Uterus (tissue), 4 donors: ENCODE results near the gene SHQ1. TPM values are rescaled to one million over a fixed set of nuclear protein-coding genes. Genes with fewer than 3 reads are reported as not detected.

Experiments used
- DNase-seq, 2 donors: peaks; one replicate each; pipeline ENCODE4 v3.0.0-alpha.2; 2019 to 2020
- H3K27ac ChIP-seq, 2 donors: fragments of 200-600 bp; sonication (generic); 1 replicate in 1 of 2; 2 replicates in 1 of 2; pipeline ENCODE4 v1.5.1; 2016 to 2018
- H3K27me3 ChIP-seq, 2 donors: fragments of 200-600 bp; sonication (generic); one replicate each; pipeline ENCODE4 v1.5.1; 2018 to 2019; ENCODE audit warnings: control low read depth in 1 of 2
- H3K36me3 ChIP-seq, 2 donors: fragments of 200-600 bp; sonication (generic); one replicate each; pipeline ENCODE4 v1.5.1; 2019; ENCODE audit warnings: control low read depth in 1 of 2
- H3K4me1 ChIP-seq, 2 donors: fragments of 200-600 bp; sonication (generic); one replicate each; pipeline ENCODE4 v1.5.1; 2018 to 2019; ENCODE audit warnings: control low read depth in 1 of 2
- H3K4me3 ChIP-seq, 2 donors: fragments of 200-600 bp; sonication (generic); 1 replicate in 1 of 2; 2 replicates in 1 of 2; pipeline ENCODE4 v1.5.1; 2018 to 2019; ENCODE audit warnings: mild to moderate bottlenecking in 1 of 2
- H3K9me3 ChIP-seq, 2 donors: fragments of 200-600 bp; sonication (generic); one replicate each; pipeline ENCODE4 v1.5.1; 2019; ENCODE audit warnings: control low read depth in 1 of 2
- CTCF ChIP-seq, 4 experiments: fragments of 200-600 bp in 2 of 4; fragments of 450-650 bp in 2 of 4; sonication (generic) in 2 of 4; IDR thresholded peaks; one replicate each; pipeline ENCODE4 v1.5.1; 2016 to 2019; ENCODE audit warnings: antibody characterized with exemption in 4 of 4, mild to moderate bottlenecking in 2 of 4, moderate library complexity in 1 of 4
- POLR2A ChIP-seq, 2 donors: fragments of 450-650 bp; IDR thresholded peaks; one replicate each; pipeline ENCODE4 v1.6.1; 2016; ENCODE audit warnings: antibody characterized with exemption in 2 of 2, mild to moderate bottlenecking in 1 of 2, moderate library complexity in 1 of 2
- intact Hi-C: fragments of 100-400 bp; cut with DNase I; formaldehyde crosslinking; loops from one replicate; pipeline ENCODE4 v1.15.1; 2023; ENCODE audit warnings: low total_unique reads
- total RNA-seq, 4 donors: library from RNA; depleted of rRNA in 3 of 4; stranded (reverse); fragments of >200 nt in 3 of 4; gene quantifications; one replicate each; pipeline versions ENCODE4 v1.1.0 to v1.2.4, GENCODE V29; 2014 to 2023
- donor health status: DM: yes; HTN: yes; CAD: no.

The SHQ1 gene
- total RNA-seq, 4 donors from 2014 or later = 8.2 to 30.9 (median 19.2) TPM

GRCh38 chr3:72889310-72890165 is 41.3 kb upstream of the SHQ1 start:
- H3K4me3 ChIP-seq = peak overlapping the region in 1 of 2 donors; percentile 57
- TF ChIP-seq CTCF (IDR thresholded peaks at IDR 0.05) = no peak
- TF ChIP-seq POLR2A (IDR thresholded peaks at IDR 0.05) = no peak
- H3K4me1 ChIP-seq = peaks cover 0 to 4% of the 10 kb centered on the region in 2 donors
- H3K9me3 ChIP-seq = no peaks in the 10 kb centered on the region
- H3K36me3 ChIP-seq = no peaks in the 10 kb centered on the region
- intact Hi-C loops = no loop called here
- DNase-seq = no peak
- H3K27me3 ChIP-seq = no peaks in the 10 kb centered on the region
- H3K27ac ChIP-seq = peak overlapping the region; percentile 92

- peak; percentile 43 to 48 for DNase-seq
- Histone ChIP-seq H3K36me3 (no peaks in the 10 kb centered on the region), H3K27me3 (no peaks in the 10 kb centered on the region), H3K27ac (peak overlapping the region; percentile 92), H3K4me1 (peaks cover 0 to 4% of the 10 kb centered on the region in 2 donors), H3K9me3 (no peaks in the 10 kb centered on the region), H3K4me3 (peak overlapping the region; percentile 35 to 57)
- TF ChIP-seq CTCF (IDR thresholded peaks at IDR 0.05) (no peak), POLR2A (IDR thresholded peaks at IDR 0.05) (no peak)
- intact Hi-C loops = no loop called here
Measured at GRCh38 chr3:72888546-72889309, 40.5 kb upstream of the SHQ1 start.

GRCh38 chr3:72887705-72888545 is 39.7 kb upstream of the SHQ1 start, which contains the start of gene GXYLT2:
GXYLT2 (plus strand) TSS chr3:72888046; CDS start chr3:72888234, 188 bp downstream.
- H3K4me1 ChIP-seq = peaks cover 0 to 4% of the 10 kb centered on the region in 2 donors
- no peaks in the 10 kb centered on the region for H3K36me3 ChIP-seq
- DNase-seq = peak; percentile 68 to 74
- TF ChIP-seq POLR2A (IDR thresholded peaks at IDR 0.05) (peak in 1 of 2 donors; percentile 40), CTCF (IDR thresholded peaks at IDR 0.05) (peak in 2 of 4 experiments; percentile 19 to 55)
- intact Hi-C loops = no loop called here
- H3K27ac ChIP-seq = peak within 1 kb of the TSS; percentile 92
- no peaks in the 10 kb centered on the region for H3K9me3 ChIP-seq
- peak within 1 kb of the TSS; percentile 35 to 57 for H3K4me3 ChIP-seq
- peaks cover 0 to 1% of the 10 kb centered on the region in 2 donors for H3K27me3 ChIP-seq

- Histone ChIP-seq H3K27me3 (peaks cover 0 to 3% of the 10 kb centered on the region in 2 donors), H3K4me1 (peaks cover 0 to 4% of the 10 kb centered on the region in 2 donors), H3K9me3 (no peaks in the 10 kb centered on the region), H3K4me3 (peak overlapping the region; percentile 35 to 48), H3K27ac (peak overlapping the region; percentile 92), H3K36me3 (no peaks in the 10 kb centered on the region)
- DNase-seq = no peak
- TF ChIP-seq POLR2A (IDR thresholded peaks at IDR 0.05) = no peak
- TF ChIP-seq CTCF (IDR thresholded peaks at IDR 0.05) = no peak
- intact Hi-C loops = no loop called here
Measured at GRCh38 chr3:72887343-72887704, 39.1 kb upstream of the SHQ1 start.
